GM23338 (cell line): ENCODE measurements around the gene EXD3.

Experiments
- EZH2phosphoT487 ChIP-seq: fragments of 200-600 bp; sonication (generic); IDR thresholded peaks from one replicate; pipeline ENCODE4 v1.8.1; 2018; ENCODE audit warnings: antibody characterized with exemption; ENCODE audit not compliant: unreplicated experiment
- JUNB ChIP-seq: IDR thresholded peaks from one replicate; pipeline ENCODE4 v1.6.1; 2016; ENCODE audit warnings: antibody characterized with exemption; ENCODE audit not compliant: unreplicated experiment
- TF ChIP-seq, protein P1 (sequence below): IDR thresholded peaks from one replicate; pipeline ENCODE4 v1.6.1; 2018; ENCODE audit warnings: antibody characterized with exemption; ENCODE audit not compliant: unreplicated experiment
- TF ChIP-seq, protein P2 (sequence below), 2 experiments: fragments of 200-600 bp in 1 of 2; sonication (generic) in 1 of 2; conservative IDR thresholded peaks; 2 replicates each; pipeline versions ENCODE4 v1.5.1 to v1.6.1; 2016 to 2017; ENCODE audit warnings: antibody characterized with exemption in 2 of 2, low read depth in 2 of 2, mild to moderate bottlenecking in 2 of 2, moderate library complexity in 1 of 2

DNA sequence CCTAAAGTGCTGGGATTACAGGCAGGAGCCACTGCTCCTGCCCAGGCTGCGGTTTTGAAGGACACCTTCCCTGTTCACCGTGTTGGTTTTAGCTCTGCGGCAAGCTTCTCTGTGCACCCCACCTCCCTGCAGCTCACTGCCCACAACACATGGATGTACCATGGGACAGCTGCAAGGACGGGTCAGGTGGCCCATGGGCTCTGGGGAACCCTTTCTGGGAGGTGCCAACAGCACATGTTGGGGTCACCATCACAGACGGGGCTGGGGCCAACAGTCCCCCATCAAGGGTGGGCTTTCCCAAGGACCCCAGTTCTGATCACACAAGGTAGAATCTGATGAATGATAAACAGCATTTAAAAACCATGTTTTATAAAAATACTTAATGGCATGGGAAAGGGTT is 7.5 kb downstream of the EXD3 start:
- TF ChIP-seq, protein P1, sequence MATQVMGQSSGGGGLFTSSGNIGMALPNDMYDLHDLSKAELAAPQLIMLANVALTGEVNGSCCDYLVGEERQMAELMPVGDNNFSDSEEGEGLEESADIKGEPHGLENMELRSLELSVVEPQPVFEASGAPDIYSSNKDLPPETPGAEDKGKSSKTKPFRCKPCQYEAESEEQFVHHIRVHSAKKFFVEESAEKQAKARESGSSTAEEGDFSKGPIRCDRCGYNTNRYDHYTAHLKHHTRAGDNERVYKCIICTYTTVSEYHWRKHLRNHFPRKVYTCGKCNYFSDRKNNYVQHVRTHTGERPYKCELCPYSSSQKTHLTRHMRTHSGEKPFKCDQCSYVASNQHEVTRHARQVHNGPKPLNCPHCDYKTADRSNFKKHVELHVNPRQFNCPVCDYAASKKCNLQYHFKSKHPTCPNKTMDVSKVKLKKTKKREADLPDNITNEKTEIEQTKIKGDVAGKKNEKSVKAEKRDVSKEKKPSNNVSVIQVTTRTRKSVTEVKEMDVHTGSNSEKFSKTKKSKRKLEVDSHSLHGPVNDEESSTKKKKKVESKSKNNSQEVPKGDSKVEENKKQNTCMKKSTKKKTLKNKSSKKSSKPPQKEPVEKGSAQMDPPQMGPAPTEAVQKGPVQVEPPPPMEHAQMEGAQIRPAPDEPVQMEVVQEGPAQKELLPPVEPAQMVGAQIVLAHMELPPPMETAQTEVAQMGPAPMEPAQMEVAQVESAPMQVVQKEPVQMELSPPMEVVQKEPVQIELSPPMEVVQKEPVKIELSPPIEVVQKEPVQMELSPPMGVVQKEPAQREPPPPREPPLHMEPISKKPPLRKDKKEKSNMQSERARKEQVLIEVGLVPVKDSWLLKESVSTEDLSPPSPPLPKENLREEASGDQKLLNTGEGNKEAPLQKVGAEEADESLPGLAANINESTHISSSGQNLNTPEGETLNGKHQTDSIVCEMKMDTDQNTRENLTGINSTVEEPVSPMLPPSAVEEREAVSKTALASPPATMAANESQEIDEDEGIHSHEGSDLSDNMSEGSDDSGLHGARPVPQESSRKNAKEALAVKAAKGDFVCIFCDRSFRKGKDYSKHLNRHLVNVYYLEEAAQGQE, result no peak
- TF ChIP-seq, protein P2, sequence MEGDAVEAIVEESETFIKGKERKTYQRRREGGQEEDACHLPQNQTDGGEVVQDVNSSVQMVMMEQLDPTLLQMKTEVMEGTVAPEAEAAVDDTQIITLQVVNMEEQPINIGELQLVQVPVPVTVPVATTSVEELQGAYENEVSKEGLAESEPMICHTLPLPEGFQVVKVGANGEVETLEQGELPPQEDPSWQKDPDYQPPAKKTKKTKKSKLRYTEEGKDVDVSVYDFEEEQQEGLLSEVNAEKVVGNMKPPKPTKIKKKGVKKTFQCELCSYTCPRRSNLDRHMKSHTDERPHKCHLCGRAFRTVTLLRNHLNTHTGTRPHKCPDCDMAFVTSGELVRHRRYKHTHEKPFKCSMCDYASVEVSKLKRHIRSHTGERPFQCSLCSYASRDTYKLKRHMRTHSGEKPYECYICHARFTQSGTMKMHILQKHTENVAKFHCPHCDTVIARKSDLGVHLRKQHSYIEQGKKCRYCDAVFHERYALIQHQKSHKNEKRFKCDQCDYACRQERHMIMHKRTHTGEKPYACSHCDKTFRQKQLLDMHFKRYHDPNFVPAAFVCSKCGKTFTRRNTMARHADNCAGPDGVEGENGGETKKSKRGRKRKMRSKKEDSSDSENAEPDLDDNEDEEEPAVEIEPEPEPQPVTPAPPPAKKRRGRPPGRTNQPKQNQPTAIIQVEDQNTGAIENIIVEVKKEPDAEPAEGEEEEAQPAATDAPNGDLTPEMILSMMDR (conservative IDR thresholded peaks at IDR 0.05; ENCODE audit: low read depth in 2 of 2), result no peak
- TF ChIP-seq EZH2phosphoT487 (no peak), JUNB (no peak)
